ENCODE results near the gene MAL. TPM values are rescaled to one million over a fixed set of nuclear protein-coding genes. Genes with fewer than 3 reads are reported as not detected.

The MAL gene
- total and polyA plus RNA-seq, 2 of the 13 experiments (the other 11 are each of a cell fraction or from before 2014, with no cell fraction given), result not detected

GRCh38 chr2:95056461-95057459 lies 31.3 kb downstream of the MAL start (continued):
- TF ChIP-seq ZNF687 (CRISPR knock-in tag; IDR thresholded peaks at IDR 0.05) (peak; percentile 77), ZNF142 (CRISPR knock-in tag; IDR thresholded peaks at IDR 0.05) (0 out of 2 replicates have a peak, but pooled peaks have one; percentile 19), ZNF574 (CRISPR knock-in tag; IDR thresholded peaks at IDR 0.05) (0 out of 2 replicates have a peak, but pooled peaks have one; percentile 37), HOXA3 (CRISPR knock-in tag; IDR thresholded peaks at IDR 0.05) (no peak), HHEX (CRISPR knock-in tag; IDR thresholded peaks at IDR 0.05) (no peak), ZNF563 (CRISPR knock-in tag; IDR thresholded peaks at IDR 0.05) (no peak), RARG (CRISPR knock-in tag; IDR thresholded peaks at IDR 0.05; ENCODE audit: low read depth) (no peak), GRHL1 (CRISPR knock-in tag; conservative IDR thresholded peaks at IDR 0.05) (no peak), CBFB (CRISPR knock-in tag; IDR thresholded peaks at IDR 0.05) (no peak), KLF16 (CRISPR knock-in tag; IDR thresholded peaks at IDR 0.05) (no peak), KLF11 (CRISPR knock-in tag; IDR thresholded peaks at IDR 0.05) (no peak), DDIT3 (CRISPR knock-in tag; IDR thresholded peaks at IDR 0.05) (no peak)

Measured in HepG2 (cell line).